Naive thymus-derived CD4-positive, alpha-beta T cell (primary cell): ENCODE measurements around the gene PXYLP1. TPM values are rescaled to one million over a fixed set of nuclear protein-coding genes. Genes with fewer than 3 reads are reported as not detected.

Source experiments
- ATAC-seq: fragments of 150-1000 bp; cut with Tn5 transposase; 2 replicates; pipeline ENCODE4 v1.10.0; 2021; ENCODE audit warnings: mild to moderate bottlenecking, moderate library complexity
- CTCF ChIA-PET: fragments of 350-600 bp; sonication (Branson Sonifier 250); formaldehyde crosslinking; loops from one replicate; lab custom pipeline; 2021; ENCODE audit warnings: antibody characterized with exemption; lab: Charles Lee
- POLR2A ChIA-PET: fragments of 350-600 bp; sonication (Branson Sonifier 250); formaldehyde crosslinking; loops from one replicate; lab custom pipeline; 2021; ENCODE audit warnings: antibody characterized with exemption, inconsistent platforms; lab: Charles Lee
- DNase-seq, 9 donors: peaks; one replicate each; pipeline versions ENCODE4 v3.0.0 to v3.0.0-alpha.2; 2020 to 2022; ENCODE audit warnings: mixed read lengths in 1 of 9
- H3K27ac ChIP-seq: one replicate; pipeline ENCODE4 v1.7.0; 2013; ENCODE audit warnings: mild to moderate bottlenecking, low read depth, low read length, moderate library complexity
- H3K27me3 ChIP-seq, 2 donors: one replicate each; pipeline ENCODE4 v1.7.0; 2013; ENCODE audit warnings: low read length in 2 of 2, mild to moderate bottlenecking in 2 of 2, moderate library complexity in 2 of 2; ENCODE audit not compliant: control insufficient read depth in 2 of 2, insufficient read depth in 2 of 2
- H3K36me3 ChIP-seq, 3 experiments: 1 replicate in 2 of 3; 2 replicates in 1 of 3; pipeline ENCODE4 v1.7.0; 2013; ENCODE audit warnings: low read length in 3 of 3, mild to moderate bottlenecking in 3 of 3, moderate library complexity in 1 of 3; ENCODE audit not compliant: insufficient read depth in 3 of 3, control insufficient read depth in 2 of 3
- H3K4me1 ChIP-seq, 2 donors: one replicate each; pipeline ENCODE4 v1.7.0; 2013; ENCODE audit warnings: low read length in 2 of 2, mild to moderate bottlenecking in 2 of 2, moderate library complexity in 1 of 2; ENCODE audit not compliant: control insufficient read depth in 2 of 2, insufficient read depth in 2 of 2
- H3K4me3 ChIP-seq: 2 replicates; pipeline ENCODE4 v1.7.0; 2013; ENCODE audit warnings: mild to moderate bottlenecking, low read length
- H3K9me3 ChIP-seq, 3 experiments: 1 replicate in 2 of 3; 2 replicates in 1 of 3; pipeline ENCODE4 v1.7.0; 2013; ENCODE audit warnings: low read length in 3 of 3; ENCODE audit not compliant: control insufficient read depth in 2 of 3
- H3K27ac Mint-ChIP-seq, 9 donors: one replicate each; pipeline ENCODE4 v1.8.0; 2020 to 2022; ENCODE audit warnings: mixed read lengths in 9 of 9, mild to moderate bottlenecking in 8 of 9, moderate library complexity in 5 of 9, inconsistent platforms in 2 of 9
- H3K27me3 Mint-ChIP-seq, 5 donors: one replicate each; pipeline ENCODE4 v1.8.0; 2021 to 2022; ENCODE audit warnings: mixed read lengths in 5 of 5, mild to moderate bottlenecking in 1 of 5
- H3K36me3 Mint-ChIP-seq, 5 donors: one replicate each; pipeline ENCODE4 v1.8.0; 2020 to 2022; ENCODE audit warnings: mixed read lengths in 5 of 5, mild to moderate bottlenecking in 3 of 5, inconsistent platforms in 1 of 5
- H3K4me1 Mint-ChIP-seq, 7 donors: one replicate each; pipeline ENCODE4 v1.8.0; 2020 to 2022; ENCODE audit warnings: mixed read lengths in 7 of 7, mild to moderate bottlenecking in 3 of 7, inconsistent platforms in 1 of 7
- H3K4me3 Mint-ChIP-seq, 10 donors: one replicate each; pipeline ENCODE4 v1.8.0; 2020 to 2022; ENCODE audit warnings: mild to moderate bottlenecking in 10 of 10, mixed read lengths in 10 of 10, moderate library complexity in 6 of 10, inconsistent platforms in 2 of 10
- H3K9me3 Mint-ChIP-seq, 11 donors: one replicate each; pipeline ENCODE4 v1.8.0; 2020 to 2022; ENCODE audit warnings: mixed read lengths in 11 of 11, mild to moderate bottlenecking in 4 of 11, inconsistent platforms in 1 of 11, moderate library complexity in 1 of 11
- intact Hi-C, 2 donors: fragments of 100-400 bp; cut with micrococcal nuclease; formaldehyde crosslinking; loops; one replicate each; pipeline ENCODE4 v1.15.1; 2023
- polyA plus RNA-seq, 2 donors: library from polyadenylated mRNA; unstranded; fragments of 300-500 nt; fragmentation: Illumina TruSeq; gene quantifications; one replicate each; pipeline ENCODE4 v1.2.3, GENCODE V29; 2021
- total RNA-seq, 6 experiments: library from RNA in 5 of 6; stranded (reverse) in 5 of 6; gene quantifications; 1 replicate in 5 of 6; 2 replicates in 1 of 6; pipeline ENCODE4 v1.2.3 and lab custom pipeline; 2021 to 2026

PXYLP1 gene
- total and polyA plus RNA-seq, 7 experiments from 2014 or later, result 15.8 to 40.9 (median 23.2) TPM

GRCh38 chr3:141279077-141279967, 47.7 kb downstream of the PXYLP1 start:
- POLR2A ChIA-PET, result interaction anchor here (1.0 to 2.6 kb wide), 7 partner anchors 11 to 46 kb away, joined by 3 to 38 read pairs (median 4); partner anchors contain the start of gene PXYLP1
- H3K36me3 ChIP-seq, result peaks cover 0 to 36% (median 4%) of the 10 kb centered on the region in 3 experiments

DNA sequence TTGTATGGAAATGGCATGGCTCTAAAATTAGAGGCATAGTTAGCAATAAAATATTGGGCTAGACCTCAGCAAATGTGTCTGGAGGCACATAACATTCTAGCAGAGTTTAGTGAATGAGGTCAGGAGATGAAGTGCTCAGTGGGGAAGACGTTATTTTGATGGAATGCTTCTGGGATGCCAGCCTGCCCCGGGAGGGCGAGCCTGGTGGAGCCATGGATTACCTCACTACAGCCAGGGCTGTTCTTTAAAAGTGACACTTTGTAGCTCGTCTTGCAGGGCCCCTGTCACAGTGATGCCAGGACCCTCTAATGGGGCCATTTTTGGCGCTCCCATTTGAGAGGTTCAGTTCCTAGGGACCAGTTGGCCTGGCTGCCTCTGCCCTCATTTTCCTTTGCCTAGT, 48.5 kb downstream of the PXYLP1 start:
- no peaks in the 10 kb centered on the region for H3K27me3 ChIP-seq
- DNase-seq (no peak), ATAC-seq (no peak)
- H3K36me3 ChIP-seq, result peaks cover 0 to 33% (median 9%) of the 10 kb centered on the region in 3 experiments
- intact Hi-C loops, result no loop called here
- no peaks in the 10 kb centered on the region for H3K27me3 Mint-ChIP-seq
- no peak overlapping the region for H3K27ac ChIP-seq
- no peaks in the 10 kb centered on the region for H3K9me3 Mint-ChIP-seq
- H3K4me3 Mint-ChIP-seq, result no peak overlapping the region
- no peak overlapping the region for H3K4me3 ChIP-seq
- ChIA-PET CTCF (interaction anchor here (0.6 to 5.8 kb wide), 8 partner anchors 8 to 179 kb away, joined by 3 to 54 read pairs (median 4); partner anchors contain the start of gene PXYLP1), POLR2A (interaction anchor here (0.9 to 2.6 kb wide), 9 partner anchors 11 to 47 kb away, joined by 3 to 38 read pairs (median 4); partner anchors contain the start of gene PXYLP1)
- H3K27ac Mint-ChIP-seq, result peak overlapping the region in 1 of 9 donors; percentile 5
- peaks cover 2 to 12% of the 10 kb centered on the region in 2 donors for H3K4me1 ChIP-seq
- peaks cover 8 to 45% (median 33%) of the 10 kb centered on the region in 5 donors for H3K36me3 Mint-ChIP-seq
- no peaks in the 10 kb centered on the region for H3K9me3 ChIP-seq
- peaks cover 8 to 29% (median 13%) of the 10 kb centered on the region in 7 donors for H3K4me1 Mint-ChIP-seq

More at GRCh38 chr3:141279077-141279967, 47.7 kb downstream of the PXYLP1 start:
- Mint-ChIP-seq H3K27ac (peak overlapping the region in 6 of 9 donors; percentile 1 to 83 (median 44)), H3K9me3 (no peaks in the 10 kb centered on the region), H3K4me1 (peaks cover 14 to 36% (median 21%) of the 10 kb centered on the region in 7 donors), H3K36me3 (peaks cover 8 to 47% (median 29%) of the 10 kb centered on the region in 5 donors), H3K4me3 (peak overlapping the region in 1 of 10 donors; percentile 17), H3K27me3 (no peaks in the 10 kb centered on the region)
- DNase-seq (peak in 7 of 9 donors; percentile 23 to 58 (median 46)), ATAC-seq (peak; percentile 82)
- no peak overlapping the region for H3K4me3 ChIP-seq
- intact Hi-C loops, result loop anchor here (1.0 to 2.0 kb wide), 8 partner anchors 12 to 381 kb away; partner anchors contain the start of gene PXYLP1 (in 2 of the 2)
- H3K9me3 ChIP-seq, result no peaks in the 10 kb centered on the region
- CTCF ChIA-PET, result interaction anchor here (0.6 to 5.8 kb wide), 8 partner anchors 8 to 180 kb away, joined by 3 to 54 read pairs (median 4); partner anchors contain the start of gene PXYLP1
- no peak overlapping the region for H3K27ac ChIP-seq
- H3K27me3 ChIP-seq, result no peaks in the 10 kb centered on the region
- H3K4me1 ChIP-seq, result peaks cover 10 to 19% of the 10 kb centered on the region in 2 donors

- Histone ChIP-seq H3K9me3 (no peaks in the 10 kb centered on the region), H3K4me1 (peaks cover 0 to 8% of the 10 kb centered on the region in 2 donors), H3K27ac (no peak overlapping the region), H3K36me3 (peaks cover 0 to 33% (median 10%) of the 10 kb centered on the region in 3 experiments), H3K4me3 (no peak overlapping the region), H3K27me3 (no peaks in the 10 kb centered on the region)
- intact Hi-C loops, result no loop called here
- Mint-ChIP-seq H3K4me1 (peaks cover 8 to 23% (median 9%) of the 10 kb centered on the region in 7 donors), H3K27ac (no peak overlapping the region), H3K36me3 (peaks cover 8 to 48% (median 33%) of the 10 kb centered on the region in 5 donors), H3K27me3 (no peaks in the 10 kb centered on the region), H3K4me3 (no peak overlapping the region), H3K9me3 (no peaks in the 10 kb centered on the region)
- DNase-seq (no peak), ATAC-seq (no peak)
- POLR2A ChIA-PET, result interaction anchor here (0.6 to 2.6 kb wide), 5 partner anchors 14 to 178 kb away, joined by 3 to 38 read pairs (median 4); partner anchors contain the start of gene PXYLP1
- CTCF ChIA-PET, result interaction anchor here (0.9 to 5.8 kb wide), 4 partner anchors 14 to 179 kb away, joined by 3 to 54 read pairs (median 17); partner anchors contain the start of gene PXYLP1
Measured at GRCh38 chr3:141280690-141281089, 49.1 kb downstream of the PXYLP1 start.

- Mint-ChIP-seq H3K9me3 (no peaks in the 10 kb centered on the region), H3K27ac (no peak overlapping the region), H3K36me3 (peaks cover 16 to 67% (median 44%) of the 10 kb centered on the region in 5 donors), H3K4me3 (no peak overlapping the region), H3K27me3 (no peaks in the 10 kb centered on the region), H3K4me1 (peaks cover 0 to 13% (median 3%) of the 10 kb centered on the region in 7 donors)
- intact Hi-C loops, result no loop called here
- H3K9me3 ChIP-seq, result no peaks in the 10 kb centered on the region
- no peak for ATAC-seq
- DNase-seq, result no peak
- H3K4me3 ChIP-seq, result no peak overlapping the region
- peaks cover 3 to 64% (median 11%) of the 10 kb centered on the region in 3 experiments for H3K36me3 ChIP-seq
- H3K27me3 ChIP-seq, result no peaks in the 10 kb centered on the region
- H3K4me1 ChIP-seq, result no peaks in the 10 kb centered on the region
- ChIA-PET CTCF (interaction anchor here (0.6 to 1.1 kb wide), 2 partner anchors 54 to 156 kb away, joined by 3 read pairs; partner anchors contain the start of gene PXYLP1), POLR2A (interaction anchor here (0.9 kb wide), 1 partner anchor 12 kb away, joined by 3 read pairs; no protein-coding TSS in a partner anchor)
- H3K27ac ChIP-seq, result no peak overlapping the region
Measured at GRCh38 chr3:141285570-141285969, 53.9 kb downstream of the PXYLP1 start.

- intact Hi-C loops, result no loop called here
- H3K27ac Mint-ChIP-seq, result peak overlapping the region in 2 of 9 donors; percentile 69 to 72
- CTCF ChIA-PET, result no interaction called here
- no peak overlapping the region for H3K27ac ChIP-seq
- H3K9me3 Mint-ChIP-seq, result no peaks in the 10 kb centered on the region
- no peak overlapping the region for H3K4me3 Mint-ChIP-seq
- H3K36me3 Mint-ChIP-seq, result peaks cover 10 to 67% (median 47%) of the 10 kb centered on the region in 5 donors
- H3K4me1 ChIP-seq, result no peaks in the 10 kb centered on the region
- H3K27me3 ChIP-seq, result no peaks in the 10 kb centered on the region
- DNase-seq, result no peak
- H3K27me3 Mint-ChIP-seq, result no peaks in the 10 kb centered on the region
- POLR2A ChIA-PET, result interaction anchor here (1.1 to 1.6 kb wide), 3 partner anchors 8 to 56 kb away, joined by 3 to 6 read pairs (median 4); partner anchors contain the start of gene PXYLP1
- no peak for ATAC-seq
- H3K4me3 ChIP-seq, result no peak overlapping the region
- H3K36me3 ChIP-seq, result peaks cover 3 to 61% (median 11%) of the 10 kb centered on the region in 3 experiments
- no peaks in the 10 kb centered on the region for H3K9me3 ChIP-seq
- H3K4me1 Mint-ChIP-seq, result peaks cover 0 to 13% (median 3%) of the 10 kb centered on the region in 7 donors
Measured at GRCh38 chr3:141286856-141287255, 55.2 kb downstream of the PXYLP1 start.

- CTCF ChIA-PET, result no interaction called here
- Histone ChIP-seq H3K36me3 (peaks cover 3 to 61% (median 11%) of the 10 kb centered on the region in 3 experiments), H3K4me3 (no peak overlapping the region), H3K27ac (no peak overlapping the region), H3K27me3 (no peaks in the 10 kb centered on the region), H3K9me3 (no peaks in the 10 kb centered on the region), H3K4me1 (no peaks in the 10 kb centered on the region)
- DNase-seq, result no peak
- intact Hi-C loops, result no loop called here
- no peaks in the 10 kb centered on the region for H3K9me3 Mint-ChIP-seq
- POLR2A ChIA-PET, result interaction anchor here (0.8 to 1.6 kb wide), 5 partner anchors 10 to 56 kb away, joined by 3 to 6 read pairs (median 3); partner anchors contain the start of gene PXYLP1
- H3K27ac Mint-ChIP-seq, result peak overlapping the region in 1 of 9 donors; percentile 51
- H3K27me3 Mint-ChIP-seq, result no peaks in the 10 kb centered on the region
- H3K4me3 Mint-ChIP-seq, result no peak overlapping the region
- peaks cover 11 to 67% (median 44%) of the 10 kb centered on the region in 5 donors for H3K36me3 Mint-ChIP-seq
- no peak for ATAC-seq
- H3K4me1 Mint-ChIP-seq, result peaks cover 0 to 13% (median 2%) of the 10 kb centered on the region in 7 donors
Measured at GRCh38 chr3:141287326-141287725, 55.7 kb downstream of the PXYLP1 start.
